ENCODE measurements around the gene MAD1L1.
A peak's percentile ranks its signal among the peaks of the same experiment; 100 is the strongest.
"Not testable (repeated sequence)": the region's sequence is repeated elsewhere in the genome, so short reads cannot be mapped to it uniquely, and the experiment has no call there.

MAD1L1 gene

DNA sequence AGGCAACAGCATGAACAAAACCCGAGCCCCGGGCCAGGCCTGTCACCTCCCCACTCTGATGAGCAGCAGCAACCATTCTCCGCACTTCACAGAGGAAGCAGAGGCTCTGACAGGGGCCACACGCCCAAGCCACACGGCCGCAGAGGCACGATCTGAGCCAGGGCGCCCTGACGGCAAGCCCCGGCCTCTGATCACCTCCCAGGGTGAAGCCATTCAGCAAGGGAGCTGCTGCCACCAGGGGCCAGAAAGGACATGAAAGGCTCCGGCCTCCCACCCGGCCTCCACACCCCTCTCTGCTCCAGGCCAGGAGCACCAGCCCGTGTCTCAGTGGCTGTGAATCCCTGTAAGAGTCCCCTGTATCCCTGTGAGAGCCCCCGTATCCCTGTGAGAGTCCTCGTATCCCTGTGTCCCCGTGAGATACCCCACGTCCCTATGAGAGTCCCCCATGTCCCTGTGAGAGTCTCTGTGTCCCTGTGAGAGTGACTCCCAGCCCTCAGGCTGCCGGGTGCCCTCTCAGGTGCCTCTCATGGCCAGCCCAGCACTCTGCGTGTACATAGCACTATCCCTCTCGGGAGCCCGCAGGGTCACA is 187.8 kb downstream of the MAD1L1 start:
- no peak for DNase-seq (ENCODE audit: low spot score)

DNA sequence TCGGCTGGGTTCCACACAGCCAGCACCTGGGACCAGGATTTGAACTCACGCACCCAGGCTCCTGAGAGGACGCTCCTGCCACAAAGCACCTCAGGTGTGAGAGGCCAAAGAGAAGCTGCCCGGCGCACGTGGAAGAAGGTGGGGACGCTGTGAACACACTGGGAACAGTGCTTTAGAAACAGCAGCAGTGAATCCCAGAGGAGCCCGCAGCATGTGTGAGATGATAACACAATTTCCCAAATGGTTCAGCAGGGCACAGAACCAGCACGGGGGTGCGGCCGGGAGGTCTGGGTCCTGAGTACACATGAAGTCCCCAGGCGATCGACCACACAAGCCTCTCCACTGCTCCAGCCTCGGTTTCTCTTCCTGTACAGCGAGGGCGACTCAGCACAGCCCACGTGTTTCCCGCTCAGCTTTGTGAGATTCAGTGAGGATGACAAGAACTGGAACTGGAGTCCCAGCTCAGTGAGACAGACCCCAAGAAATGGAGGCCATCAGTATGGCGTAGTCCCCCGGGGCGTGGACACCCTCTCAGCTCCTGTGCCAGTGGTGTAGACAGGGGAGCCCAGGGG is 188.3 kb downstream of the MAD1L1 start:
- no peak for DNase-seq (ENCODE audit: low spot score)

DNA sequence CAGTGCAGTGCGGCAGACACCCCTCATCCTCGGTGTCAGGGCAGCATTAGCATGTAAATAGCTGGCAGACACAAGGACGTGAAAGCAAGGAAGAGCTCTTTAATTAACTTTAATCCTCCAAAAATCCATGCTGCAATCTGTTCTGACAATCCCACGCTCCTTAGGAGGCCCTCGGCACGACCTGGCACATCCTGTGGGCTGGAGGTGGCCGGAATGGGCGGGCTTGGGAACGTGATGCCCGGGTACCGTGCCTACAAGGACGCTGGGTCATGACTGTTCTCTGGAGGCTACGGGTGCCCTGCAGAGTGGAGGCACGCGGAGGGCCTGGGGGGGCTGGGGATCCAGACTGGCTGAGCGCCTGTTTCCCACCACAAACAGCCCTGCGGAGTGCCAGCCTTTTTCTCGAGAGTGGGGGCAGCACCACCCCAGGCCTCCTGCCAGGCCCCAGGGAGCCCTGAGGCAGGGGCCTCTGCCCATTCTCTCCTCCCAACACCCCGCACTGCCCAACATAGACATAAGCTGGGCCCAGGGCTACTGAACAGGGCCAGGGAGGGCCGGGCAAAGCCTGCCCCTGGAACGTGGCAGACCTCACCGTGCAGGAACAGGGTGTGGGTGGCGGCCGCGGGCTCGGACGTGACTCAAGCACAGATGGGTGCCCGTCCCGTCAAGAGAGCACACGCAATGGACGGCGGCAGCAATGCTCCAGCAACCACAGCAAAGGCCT is 189.3 kb downstream of the MAD1L1 start:
- no peak for DNase-seq (ENCODE audit: low spot score)

GRCh38 chr7:2042650-2043049 is 190.1 kb downstream of the MAD1L1 start:
- no peak for DNase-seq (ENCODE audit: low spot score)

GRCh38 chr7:2041496-2042367 is 191.0 kb downstream of the MAD1L1 start:
- peak; percentile 31 for DNase-seq (ENCODE audit: low spot score)

GRCh38 chr7:2040893-2041270 is 191.9 kb downstream of the MAD1L1 start:
- no peak for DNase-seq (ENCODE audit: low spot score)

DNA sequence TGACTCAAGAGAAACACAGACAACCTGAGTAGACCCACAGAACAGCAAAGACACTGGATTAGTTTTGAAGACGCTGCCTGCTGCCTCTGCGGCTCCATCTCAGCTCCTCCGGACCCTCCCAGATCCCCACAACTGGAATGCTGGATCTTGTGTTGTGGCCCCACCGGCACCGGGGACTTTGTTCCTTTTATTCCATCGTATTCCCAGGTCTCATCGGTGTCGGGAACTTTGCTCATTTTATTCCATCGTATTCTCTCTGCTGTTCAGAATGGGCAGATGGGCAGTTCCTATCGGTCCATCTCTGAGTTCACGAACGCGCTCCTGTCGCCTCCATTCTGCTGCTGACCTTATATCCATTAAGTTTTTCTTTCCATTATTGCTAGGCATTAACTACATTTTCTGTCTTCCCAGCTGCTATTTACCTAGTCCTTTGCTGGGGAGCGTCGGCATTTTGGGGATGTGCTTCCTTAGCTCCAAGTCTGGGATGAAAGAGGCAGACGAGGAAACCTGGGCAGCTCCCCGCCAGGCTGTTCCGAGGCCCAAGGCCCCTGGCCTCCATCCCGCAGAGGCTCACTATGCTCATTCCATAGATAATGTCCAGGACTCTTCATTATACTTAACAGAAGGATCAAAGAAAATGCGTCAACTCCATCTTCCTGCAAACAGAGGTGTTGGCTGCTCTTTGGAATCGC is 192.4 kb downstream of the MAD1L1 start:
- DNase-seq (ENCODE audit: low spot score) = no peak

- peak; percentile 60 for DNase-seq (ENCODE audit: low spot score)
Measured at GRCh38 chr7:2038931-2039728, 193.6 kb downstream of the MAD1L1 start.

GRCh38 chr7:2037808-2038522 is 194.8 kb downstream of the MAD1L1 start:
- peak; percentile 81 for DNase-seq (ENCODE audit: low spot score)

- DNase-seq (ENCODE audit: low spot score) = no peak
Measured at GRCh38 chr7:2037301-2037807, 195.4 kb downstream of the MAD1L1 start.

- DNase-seq (ENCODE audit: low spot score) = no peak
Measured at GRCh38 chr7:2036786-2037185, 196.0 kb downstream of the MAD1L1 start.

DNA sequence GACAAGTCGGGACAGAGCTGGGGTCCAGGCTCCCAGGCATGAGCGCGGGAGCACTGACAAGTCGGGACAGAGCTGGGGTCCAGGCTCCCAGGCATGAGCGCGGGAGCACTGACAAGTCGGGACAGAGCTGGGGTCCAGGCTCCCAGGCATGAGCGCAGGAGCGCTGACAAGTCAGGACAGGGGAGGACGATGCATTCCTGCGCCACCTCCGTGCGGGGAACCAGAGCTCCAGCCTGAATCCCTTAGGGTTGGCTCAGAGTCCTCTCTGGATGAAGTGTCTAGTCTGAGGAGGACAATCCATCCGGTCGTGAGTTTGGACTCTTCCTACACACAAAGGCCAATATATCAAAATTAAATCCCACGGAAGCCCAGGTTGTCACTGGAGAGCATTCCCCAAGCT is 196.5 kb downstream of the MAD1L1 start:
- not testable (repeated sequence) for DNase-seq (ENCODE audit: low spot score)

- no peak for DNase-seq (ENCODE audit: low spot score)
Measured at GRCh38 chr7:2034291-2035201, 198.2 kb downstream of the MAD1L1 start.

DNA sequence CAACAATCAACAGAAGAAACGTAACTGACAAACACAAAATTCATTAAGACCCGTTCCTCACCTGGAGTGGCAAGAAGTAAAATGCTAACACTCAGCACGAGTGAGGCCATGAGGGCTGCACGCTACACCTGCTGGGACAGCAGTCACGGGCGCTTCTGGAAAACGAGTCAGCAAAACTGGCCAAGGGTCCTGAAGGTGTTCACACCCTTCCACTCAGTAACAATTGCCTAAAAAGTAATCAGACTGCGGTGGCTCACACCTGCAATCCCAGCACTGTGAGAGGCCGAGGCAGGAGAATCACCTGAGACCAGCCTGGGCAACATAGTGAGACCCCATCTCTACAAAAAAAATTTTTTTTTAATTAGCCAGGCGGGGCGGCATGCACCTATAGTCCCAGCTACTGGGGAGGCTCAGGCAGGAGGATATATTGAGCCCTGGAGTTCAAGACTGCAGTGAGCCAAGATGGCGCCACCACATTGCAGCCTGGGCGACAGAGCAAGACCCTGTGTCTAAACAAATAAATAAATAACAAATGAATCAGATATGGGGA is 199.1 kb downstream of the MAD1L1 start:
- no peak for DNase-seq (ENCODE audit: low spot score)

GRCh38 chr7:2032876-2033407 is 199.8 kb downstream of the MAD1L1 start:
- no peak for DNase-seq (ENCODE audit: low spot score)

- no peak for DNase-seq (ENCODE audit: low spot score)
Measured at GRCh38 chr7:2032030-2032875, 200.5 kb downstream of the MAD1L1 start.

GRCh38 chr7:2031451-2031845 is 201.3 kb downstream of the MAD1L1 start:
- DNase-seq (ENCODE audit: low spot score) = no peak
